ENCODE measurements around the gene OMD.

OMD gene

DNA sequence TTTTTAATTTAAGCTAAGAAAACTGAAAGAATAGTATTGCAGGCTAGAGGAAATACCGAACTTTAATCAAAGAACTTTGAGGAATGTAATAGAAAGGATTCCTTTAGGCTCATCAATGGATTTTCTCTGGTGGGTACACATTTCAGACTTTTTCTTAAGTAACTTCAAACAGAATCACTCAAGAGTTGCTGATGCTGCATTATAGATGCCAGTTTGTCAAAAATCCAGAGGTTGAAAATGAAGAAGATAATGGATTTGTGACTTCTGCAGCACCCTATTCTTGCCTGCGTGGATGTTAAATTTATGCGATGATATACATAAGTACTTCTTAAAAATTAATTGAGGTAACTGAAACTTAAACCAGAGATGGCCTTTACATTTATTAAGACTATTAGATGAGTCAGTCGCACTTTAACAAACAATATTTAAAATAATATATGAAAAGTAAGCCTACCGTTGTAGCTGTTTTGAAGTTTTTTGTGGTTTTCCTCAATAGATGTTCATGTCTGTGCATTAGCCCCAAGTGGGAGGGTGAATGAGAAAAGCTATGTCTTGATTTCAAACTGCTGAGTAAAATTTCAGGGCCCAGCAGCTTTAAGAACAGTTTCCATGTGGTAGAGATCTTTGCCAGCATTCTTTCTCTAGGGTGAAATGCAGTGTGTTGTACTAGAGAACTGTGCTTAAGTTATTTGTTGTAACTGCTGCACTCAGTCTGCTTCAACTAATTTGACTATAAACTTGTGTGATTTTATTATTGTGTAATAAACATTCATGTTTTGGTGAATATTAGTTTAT lies 20.0 kb downstream of the OMD start, which contains the start of gene OGN:
Gene OGN (minus strand): TSS at position 537 of the 795 bp plus-strand sequence. CDS start 1,171 bp downstream, outside the sequence.
- H3K36me3 ChIP-seq (replicated peaks) = no peaks in the 10 kb centered on the region
- H3K9me3 ChIP-seq = no peaks in the 10 kb centered on the region
- H3K4me3 ChIP-seq = no peak within 1 kb of the TSS
- no peak for DNase-seq (ENCODE audit: low spot score in 2 of 2)
- no peaks in the 10 kb centered on the region; the same call in 1 of the 2 replicates for H3K4me1 ChIP-seq
- in situ Hi-C loops (cut with MboI; ENCODE audit: low sequenced_read_pairs) = no loop called here
- H3K27me3 ChIP-seq (ENCODE audit: low read depth) = no peaks in the 10 kb centered on the region

DNA sequence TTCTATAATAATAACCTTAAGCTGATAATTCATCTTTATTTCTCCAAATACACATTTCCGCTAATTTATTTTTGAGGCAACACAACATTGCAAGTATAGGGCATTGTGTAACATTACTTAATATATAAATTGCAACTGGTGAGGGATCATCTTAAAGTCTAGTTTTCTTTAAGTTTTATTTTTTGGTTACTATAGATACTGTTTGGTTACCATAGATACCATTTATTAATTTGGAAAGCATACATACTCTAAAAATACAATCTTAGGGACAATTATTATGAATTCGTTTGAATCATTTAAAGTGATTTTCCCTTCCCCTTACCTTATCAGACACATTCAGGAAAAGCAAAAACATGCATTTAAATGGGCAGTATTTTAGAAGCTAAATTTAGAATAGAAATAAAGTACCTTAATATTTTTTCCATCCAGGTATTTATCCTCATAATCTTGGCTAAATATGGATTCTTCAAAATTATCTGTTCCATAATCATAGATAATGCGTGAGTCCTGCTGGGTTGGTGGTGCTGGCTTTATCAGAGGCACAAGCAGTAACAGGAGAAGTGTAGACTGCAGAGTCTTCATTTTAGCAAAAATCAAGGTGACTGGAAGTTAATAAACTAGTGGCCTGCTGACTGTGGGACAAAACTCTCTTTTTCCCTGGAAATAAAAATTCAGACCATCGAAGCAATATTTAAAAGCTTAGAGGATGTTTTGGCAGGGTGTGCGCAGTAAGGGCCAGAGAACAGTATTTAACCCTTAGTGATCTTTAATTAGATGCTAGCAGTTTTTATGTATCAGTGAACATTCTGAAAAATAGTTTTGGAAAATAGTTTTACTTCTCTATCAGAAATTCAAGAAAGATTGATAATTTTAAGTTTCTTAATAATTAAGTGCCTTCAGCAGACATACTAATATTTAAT lies 21.2 kb downstream of the OMD start:
- DNase-seq (ENCODE audit: low spot score in 2 of 2) = no peak
- Histone ChIP-seq H3K36me3 (replicated peaks) (no peaks in the 10 kb centered on the region), H3K4me3 (no peak overlapping the region), H3K9me3 (no peaks in the 10 kb centered on the region), H3K27me3 (ENCODE audit: low read depth) (no peaks in the 10 kb centered on the region), H3K4me1 (no peaks in the 10 kb centered on the region; the same call in 1 of the 2 replicates)
- in situ Hi-C loops (cut with MboI; ENCODE audit: low sequenced_read_pairs) = no loop called here

DNA sequence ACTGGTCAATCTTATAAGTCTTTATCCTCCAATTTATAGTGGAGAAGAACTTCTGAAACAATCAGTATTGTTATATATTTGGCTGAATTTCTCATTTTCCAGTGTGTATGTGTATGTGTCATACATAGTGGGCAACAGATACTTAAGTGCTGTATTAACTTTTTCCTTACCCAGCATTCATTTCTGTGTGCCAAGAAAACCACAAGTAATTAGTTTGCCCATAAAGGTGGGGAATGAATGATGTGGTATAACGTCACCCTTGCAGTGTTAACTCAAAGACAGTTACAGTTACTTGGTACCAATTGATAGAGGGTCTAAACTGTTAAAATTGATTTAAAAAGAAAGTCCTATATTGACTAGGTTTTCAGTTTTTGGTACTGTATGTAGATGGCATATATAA lies 21.9 kb downstream of the OMD start:
- in situ Hi-C loops (cut with MboI; ENCODE audit: low sequenced_read_pairs) = no loop called here
- no peaks in the 10 kb centered on the region; the same call in 1 of the 2 replicates for H3K4me1 ChIP-seq
- H3K27me3 ChIP-seq (ENCODE audit: low read depth) = no peaks in the 10 kb centered on the region
- no peaks in the 10 kb centered on the region for H3K9me3 ChIP-seq
- H3K36me3 ChIP-seq (replicated peaks) = no peaks in the 10 kb centered on the region
- H3K4me3 ChIP-seq = no peak overlapping the region
- DNase-seq (ENCODE audit: low spot score in 2 of 2) = no peak

DNA sequence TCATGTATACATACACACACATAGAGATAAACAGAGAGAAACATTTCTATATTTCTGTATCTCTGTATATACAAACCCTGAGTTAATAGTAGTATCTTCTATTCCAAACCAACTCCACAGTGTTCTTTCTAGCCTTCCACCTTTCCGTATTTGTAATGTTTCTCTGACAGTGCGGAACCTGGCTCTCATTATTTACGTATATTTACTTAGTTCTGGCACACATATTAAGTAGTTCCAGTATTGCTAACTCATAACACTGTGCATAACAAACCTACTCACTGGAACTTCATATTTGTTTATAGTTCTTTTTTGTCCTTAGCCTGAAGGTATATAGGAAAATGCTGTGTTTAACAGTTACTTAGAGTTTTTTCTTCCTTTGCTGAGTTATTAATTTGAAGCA lies 26.4 kb downstream of the OMD start:
- H3K27me3 ChIP-seq (ENCODE audit: low read depth) = no peaks in the 10 kb centered on the region
- in situ Hi-C loops (cut with MboI; ENCODE audit: low sequenced_read_pairs) = no loop called here
- no peak for DNase-seq (ENCODE audit: low spot score in 2 of 2)
- H3K4me3 ChIP-seq = no peak overlapping the region
- H3K36me3 ChIP-seq (replicated peaks) = no peaks in the 10 kb centered on the region
- H3K9me3 ChIP-seq = no peaks in the 10 kb centered on the region
- H3K4me1 ChIP-seq = no peaks in the 10 kb centered on the region

DNA sequence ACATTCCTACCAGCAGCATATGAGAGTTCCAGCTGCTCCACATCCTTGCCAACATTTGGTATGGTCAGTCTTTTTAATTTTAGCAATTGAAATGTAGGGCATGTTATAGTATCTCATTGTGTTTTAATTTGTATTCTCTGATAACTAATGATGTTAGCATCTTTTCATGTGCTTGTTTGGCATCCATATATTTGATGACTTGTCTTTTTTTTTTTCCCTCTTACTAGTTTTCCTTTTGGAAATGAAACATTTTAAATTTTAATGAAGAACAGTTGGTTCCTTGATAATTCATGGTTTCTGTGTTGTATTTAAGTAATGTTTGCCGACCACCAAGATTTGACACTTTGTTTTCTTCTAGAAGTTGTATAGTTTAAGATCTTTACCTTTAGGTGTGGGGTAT lies 28.7 kb downstream of the OMD start:
- Histone ChIP-seq H3K4me1 (no peaks in the 10 kb centered on the region), H3K27me3 (ENCODE audit: low read depth) (no peaks in the 10 kb centered on the region), H3K4me3 (no peak overlapping the region), H3K36me3 (replicated peaks) (no peaks in the 10 kb centered on the region), H3K9me3 (no peaks in the 10 kb centered on the region)
- in situ Hi-C loops (cut with MboI; ENCODE audit: low sequenced_read_pairs) = no loop called here
- no peak for DNase-seq (ENCODE audit: low spot score in 2 of 2)

DNA sequence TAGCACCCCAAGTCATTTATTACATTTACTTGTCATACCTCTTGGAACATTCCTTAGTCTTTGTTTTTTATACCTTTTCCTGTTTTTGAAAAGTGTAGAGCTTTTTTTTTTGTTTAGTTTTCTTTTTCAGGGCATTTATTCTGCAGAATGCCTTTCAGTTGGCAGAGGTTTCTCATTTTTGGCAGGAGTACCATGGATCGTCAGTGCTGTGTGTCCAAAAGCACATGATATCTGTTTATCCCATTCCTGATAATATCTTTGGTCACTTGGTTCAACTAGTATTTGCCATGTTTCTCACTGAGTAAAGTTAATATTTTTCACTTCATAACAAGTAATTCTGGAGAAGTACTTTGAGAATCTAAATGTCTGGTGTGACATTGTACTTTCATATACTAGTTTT lies 30.6 kb downstream of the OMD start:
- DNase-seq (ENCODE audit: low spot score in 2 of 2) = no peak
- no peaks in the 10 kb centered on the region for H3K27me3 ChIP-seq (ENCODE audit: low read depth)
- no peak overlapping the region for H3K4me3 ChIP-seq
- in situ Hi-C loops (cut with MboI; ENCODE audit: low sequenced_read_pairs) = no loop called here
- no peaks in the 10 kb centered on the region for H3K4me1 ChIP-seq
- no peaks in the 10 kb centered on the region for H3K36me3 ChIP-seq (replicated peaks)
- no peaks in the 10 kb centered on the region for H3K9me3 ChIP-seq

DNA sequence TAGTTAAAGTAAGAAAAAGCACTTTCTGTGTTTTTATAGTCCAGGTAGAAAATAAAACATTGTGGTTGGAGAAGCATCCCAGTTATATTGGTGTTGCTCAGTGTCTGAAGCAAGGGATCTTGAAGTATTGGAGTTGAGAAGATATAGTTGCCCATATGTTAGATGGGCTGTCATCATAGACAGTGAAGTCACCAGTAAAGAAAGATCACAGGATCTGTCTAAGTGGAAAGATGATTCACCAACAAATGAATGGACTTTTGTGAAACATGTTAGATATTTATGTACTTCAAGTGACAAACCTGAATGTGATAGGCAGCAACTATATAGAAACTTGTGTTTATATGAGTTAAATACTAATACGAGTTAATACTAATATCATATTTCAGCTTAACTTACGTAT lies 31.6 kb downstream of the OMD start:
- H3K4me3 ChIP-seq = no peak overlapping the region
- no peaks in the 10 kb centered on the region for H3K9me3 ChIP-seq
- H3K4me1 ChIP-seq = no peaks in the 10 kb centered on the region
- no peak for DNase-seq (ENCODE audit: low spot score in 2 of 2)
- in situ Hi-C loops (cut with MboI; ENCODE audit: low sequenced_read_pairs) = no loop called here
- no peaks in the 10 kb centered on the region for H3K36me3 ChIP-seq (replicated peaks)
- H3K27me3 ChIP-seq (ENCODE audit: low read depth) = no peaks in the 10 kb centered on the region

DNA sequence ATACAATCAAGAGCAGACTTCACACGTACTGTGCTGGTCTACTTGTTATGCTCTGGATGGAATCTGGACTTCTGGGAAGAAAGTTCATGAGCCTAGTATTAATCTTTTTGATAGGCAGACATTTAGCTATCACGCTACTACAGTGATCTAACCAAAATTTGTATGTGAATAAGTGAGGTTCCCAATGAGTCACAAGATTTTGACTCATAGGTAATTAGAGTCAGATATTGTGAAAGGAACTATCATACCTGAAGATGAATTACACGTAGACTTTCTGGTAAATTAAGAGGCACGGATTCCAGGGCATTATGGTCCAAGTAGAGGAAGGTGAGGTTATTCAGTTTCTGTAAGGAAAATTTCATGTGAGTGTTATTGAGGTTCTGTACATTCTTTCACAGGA lies 38.3 kb downstream of the OMD start:
- DNase-seq (ENCODE audit: low spot score in 2 of 2) = no peak
- H3K4me3 ChIP-seq = no peak overlapping the region
- H3K9me3 ChIP-seq = no peaks in the 10 kb centered on the region
- no peaks in the 10 kb centered on the region for H3K27me3 ChIP-seq (ENCODE audit: low read depth)
- H3K4me1 ChIP-seq = no peaks in the 10 kb centered on the region
- H3K36me3 ChIP-seq (replicated peaks) = no peaks in the 10 kb centered on the region
- in situ Hi-C loops (cut with MboI; ENCODE audit: low sequenced_read_pairs) = no loop called here

DNA sequence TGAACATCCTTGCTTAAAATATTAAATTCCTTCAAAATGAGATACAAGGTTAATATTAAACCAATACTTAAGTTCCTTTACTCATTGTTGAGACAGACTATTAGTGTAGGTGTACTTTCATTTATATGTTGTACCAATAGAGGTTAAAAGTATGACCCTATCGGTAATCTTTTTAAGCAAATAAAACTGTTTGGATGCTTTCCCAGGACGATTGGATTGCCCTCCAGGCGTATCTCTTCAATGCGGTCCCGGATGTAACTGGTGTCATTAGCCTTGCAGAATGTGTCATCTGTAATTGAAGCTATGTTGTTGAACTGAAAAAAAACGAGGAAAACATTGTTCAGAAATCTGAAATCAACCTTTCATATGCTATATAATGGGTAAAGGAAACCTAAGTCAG lies 38.8 kb downstream of the OMD start:
- no peak for DNase-seq (ENCODE audit: low spot score in 2 of 2)
- Histone ChIP-seq H3K9me3 (no peaks in the 10 kb centered on the region), H3K4me1 (no peaks in the 10 kb centered on the region), H3K4me3 (no peak overlapping the region), H3K36me3 (replicated peaks) (no peaks in the 10 kb centered on the region), H3K27me3 (ENCODE audit: low read depth) (no peaks in the 10 kb centered on the region)
- in situ Hi-C loops (cut with MboI; ENCODE audit: low sequenced_read_pairs) = no loop called here

DNA sequence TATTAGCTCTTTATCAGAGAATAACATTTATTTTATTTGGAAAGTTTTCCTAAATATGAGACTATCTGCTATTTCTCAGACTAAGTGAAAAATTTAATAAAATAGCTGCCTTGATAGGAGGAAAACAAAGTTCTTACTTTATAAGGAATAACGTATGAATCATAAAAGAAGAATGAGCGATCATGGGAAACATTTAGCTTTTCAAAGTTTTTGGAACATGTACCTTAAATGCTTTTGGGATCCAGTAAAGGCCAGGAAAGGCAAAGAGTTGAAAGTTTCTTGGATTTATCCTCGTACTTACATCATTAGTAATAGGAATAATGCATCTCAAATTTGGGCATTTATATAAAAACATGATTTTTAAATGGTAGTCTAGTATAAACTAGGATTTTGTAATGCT lies 39.3 kb downstream of the OMD start:
- Histone ChIP-seq H3K4me1 (no peaks in the 10 kb centered on the region), H3K4me3 (no peak overlapping the region), H3K36me3 (replicated peaks) (no peaks in the 10 kb centered on the region), H3K27me3 (ENCODE audit: low read depth) (no peaks in the 10 kb centered on the region), H3K9me3 (no peaks in the 10 kb centered on the region)
- in situ Hi-C loops (cut with MboI; ENCODE audit: low sequenced_read_pairs) = no loop called here
- no peak for DNase-seq (ENCODE audit: low spot score in 2 of 2)

DNA sequence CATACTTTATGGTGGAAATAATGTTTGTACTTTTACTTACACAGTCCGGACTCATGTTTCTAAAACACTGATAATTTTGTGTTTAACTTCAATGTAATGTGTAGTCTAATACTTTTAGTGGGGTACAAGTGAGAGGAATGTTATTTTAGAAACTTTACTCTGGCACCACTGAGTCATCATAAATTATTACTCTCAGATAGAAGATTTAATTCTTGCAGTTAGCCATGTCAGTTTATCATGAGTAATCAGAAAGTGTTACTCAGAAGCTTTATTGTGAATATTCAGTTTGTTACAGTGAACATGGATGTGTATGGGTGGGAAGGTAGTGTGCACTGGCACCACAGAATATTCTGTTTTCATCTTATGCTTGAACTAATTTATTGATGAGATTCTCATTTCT lies 39.9 kb downstream of the OMD start:
- Histone ChIP-seq H3K36me3 (replicated peaks) (no peaks in the 10 kb centered on the region), H3K27me3 (ENCODE audit: low read depth) (no peaks in the 10 kb centered on the region), H3K4me3 (no peak overlapping the region), H3K9me3 (no peaks in the 10 kb centered on the region), H3K4me1 (peaks cover 2% of the 10 kb centered on the region)
- in situ Hi-C loops (cut with MboI; ENCODE audit: low sequenced_read_pairs) = no loop called here
- DNase-seq (ENCODE audit: low spot score in 2 of 2) = no peak

DNA sequence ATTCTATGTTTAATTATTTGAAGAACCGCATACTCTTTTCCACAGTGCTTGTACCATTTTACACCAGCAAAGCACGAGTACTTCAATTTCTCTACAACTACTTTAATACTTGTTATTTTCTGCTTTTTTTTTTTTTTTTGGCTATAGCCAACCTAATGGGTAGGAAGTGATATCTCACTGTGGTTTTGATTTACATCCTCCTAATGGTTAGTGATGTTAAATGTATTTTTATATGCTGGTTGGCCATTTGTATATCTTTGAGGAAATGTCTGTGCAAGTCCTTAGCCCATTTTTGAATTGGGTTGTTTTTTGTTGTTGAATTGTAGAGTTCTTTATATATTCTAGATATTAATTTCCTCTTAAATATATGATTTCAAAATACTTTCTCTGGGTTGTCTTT lies 42.5 kb downstream of the OMD start:
- no peaks in the 10 kb centered on the region for H3K27me3 ChIP-seq (ENCODE audit: low read depth)
- peaks cover 7% of the 10 kb centered on the region for H3K4me1 ChIP-seq
- H3K9me3 ChIP-seq = no peaks in the 10 kb centered on the region
- no peak for DNase-seq (ENCODE audit: low spot score in 2 of 2)
- H3K4me3 ChIP-seq = no peak overlapping the region
- no peaks in the 10 kb centered on the region for H3K36me3 ChIP-seq (replicated peaks)
- in situ Hi-C loops (cut with MboI; ENCODE audit: low sequenced_read_pairs) = no loop called here

DNA sequence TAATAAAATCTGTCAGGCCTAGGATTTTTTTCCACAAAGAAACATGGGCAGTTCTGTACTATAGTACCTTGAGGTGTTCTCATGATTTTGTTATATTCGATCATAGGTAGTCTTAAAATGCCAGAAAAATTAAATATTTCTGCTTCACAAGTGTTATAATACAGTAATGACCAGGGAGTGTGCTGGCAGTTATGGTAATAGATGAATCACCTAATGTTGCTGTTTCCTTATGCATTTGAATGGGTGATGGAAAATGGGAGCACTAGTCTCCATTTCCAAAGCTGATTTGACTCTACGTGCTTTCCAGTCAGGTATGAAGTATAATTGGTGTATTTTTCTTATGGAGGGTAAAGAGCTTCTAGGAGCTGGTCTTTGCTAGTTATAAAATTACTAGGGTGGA lies 43.7 kb downstream of the OMD start:
- no peaks in the 10 kb centered on the region for H3K36me3 ChIP-seq (replicated peaks)
- in situ Hi-C loops (cut with MboI; ENCODE audit: low sequenced_read_pairs) = no loop called here
- H3K27me3 ChIP-seq (ENCODE audit: low read depth) = no peaks in the 10 kb centered on the region
- H3K4me3 ChIP-seq = no peak overlapping the region
- peaks cover 7% of the 10 kb centered on the region for H3K4me1 ChIP-seq
- DNase-seq (ENCODE audit: low spot score in 2 of 2) = no peak
- H3K9me3 ChIP-seq = no peaks in the 10 kb centered on the region

DNA sequence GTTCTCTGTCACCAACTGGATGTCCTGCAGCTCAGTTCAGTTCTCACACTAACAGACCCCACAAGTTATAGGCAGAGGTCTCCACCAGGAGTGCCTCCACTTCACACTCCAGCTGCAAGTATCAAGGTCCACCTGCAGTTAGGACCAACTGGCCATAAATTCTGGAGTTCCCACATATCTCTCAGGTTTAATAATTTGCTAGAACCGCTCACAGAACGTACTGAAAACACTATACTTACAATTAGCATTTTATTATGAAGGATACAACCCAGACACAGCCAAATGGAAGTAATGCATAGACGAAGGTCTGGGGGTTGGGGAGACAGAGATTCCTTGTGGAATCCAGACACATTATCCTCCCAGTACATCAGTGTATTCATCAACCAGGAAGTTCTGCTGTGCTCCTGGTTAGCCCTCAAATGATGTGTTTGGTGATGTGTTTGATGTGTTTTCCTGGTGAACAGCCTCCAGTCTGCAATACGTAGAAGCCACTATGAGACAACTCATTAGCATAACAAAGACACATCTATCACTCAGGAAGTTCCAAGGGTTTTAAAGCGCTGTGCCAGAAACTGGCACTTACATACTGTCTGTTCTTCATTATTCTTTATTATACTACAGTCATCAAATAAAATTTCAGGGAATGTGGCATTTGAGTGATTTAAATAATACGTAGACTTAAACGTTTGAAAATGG lies 45.3 kb downstream of the OMD start:
- peaks cover 7% of the 10 kb centered on the region for H3K4me1 ChIP-seq
- H3K4me3 ChIP-seq = no peak overlapping the region
- H3K9me3 ChIP-seq = no peaks in the 10 kb centered on the region
- peak; percentile 10 to 65 for DNase-seq (ENCODE audit: low spot score in 2 of 2)
- no peaks in the 10 kb centered on the region for H3K36me3 ChIP-seq (replicated peaks)
- in situ Hi-C loops (cut with MboI; ENCODE audit: low sequenced_read_pairs) = no loop called here
- no peaks in the 10 kb centered on the region for H3K27me3 ChIP-seq (ENCODE audit: low read depth)
